ENCODE measurements around the gene NDUFS8.

The NDUFS8 gene

DNA sequence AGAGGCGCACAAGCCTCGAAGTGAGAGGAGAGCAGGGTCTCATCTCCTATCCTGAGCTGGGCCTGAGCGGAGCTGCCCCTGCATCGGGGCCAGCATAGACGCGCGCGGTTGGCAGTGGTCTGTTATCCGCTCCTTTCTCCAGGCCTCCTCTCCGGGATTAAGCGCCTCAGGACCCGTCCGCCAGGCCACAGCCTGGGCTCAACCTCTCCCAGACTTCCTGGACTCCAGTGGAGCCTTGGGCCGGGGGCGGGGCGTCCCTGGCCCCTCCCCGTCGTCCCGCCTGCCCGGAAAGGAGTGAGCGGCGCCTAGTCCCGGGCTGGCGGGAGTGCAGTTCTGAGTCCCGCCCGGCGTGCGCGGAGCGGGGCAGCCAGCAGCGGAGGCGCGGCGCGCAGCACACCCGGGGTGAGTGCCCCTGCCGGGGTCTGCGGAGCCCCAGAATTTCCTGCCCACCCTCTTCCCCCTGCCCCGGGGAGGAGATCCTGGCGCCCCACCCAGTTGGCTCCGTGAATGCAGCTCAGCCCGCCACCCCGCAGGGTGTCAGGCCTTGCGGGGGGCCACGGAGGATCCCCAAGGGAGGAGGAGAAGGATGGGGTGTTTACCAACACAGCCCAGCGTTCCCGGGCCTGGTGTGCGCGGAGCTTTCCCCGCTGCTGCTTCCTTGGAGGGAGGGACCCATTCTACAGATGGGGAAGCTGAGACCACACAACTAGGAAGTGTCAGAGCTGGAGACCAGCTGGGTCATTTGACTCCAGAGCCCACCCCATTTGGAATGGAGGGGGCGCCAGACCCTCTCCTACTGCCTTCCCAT is 8.4 kb downstream of the NDUFS8 start, which contains the start of gene TCIRG1:
Gene TCIRG1, plus strand, starts transcription at position 308 of the 808 bp plus-strand sequence. CDS start 2,247 bp downstream, outside the sequence.
- peak; percentile 81 to 92 for DNase-seq (ENCODE audit: low read depth in 1 of 2, low spot score in 1 of 2)
- Histone ChIP-seq H3K27me3 (ENCODE audit: insufficient read depth, poor library complexity, severe bottlenecking) (no peaks in the 10 kb centered on the region), H3K4me3 (replicated peaks; ENCODE audit: insufficient read depth, low read length) (peak within 1 kb of the TSS; percentile 97), H3K27ac (replicated peaks) (peak within 1 kb of the TSS; percentile 81)
- TF ChIP-seq POLR2AphosphoS5 (IDR thresholded peaks at IDR 0.05; ENCODE audit: low read depth) (peak; percentile 62; the same call in 1 of the 2 replicates), REST (IDR thresholded peaks at IDR 0.05; ENCODE audit: insufficient replicate concordance, low read depth) (no peak), SPI1 (IDR thresholded peaks at IDR 0.05; ENCODE audit: borderline replicate concordance, low read depth) (no peak), GABPA (IDR thresholded peaks at IDR 0.05; ENCODE audit: low read depth) (no peak)
- TF ChIP-seq, protein P1, sequence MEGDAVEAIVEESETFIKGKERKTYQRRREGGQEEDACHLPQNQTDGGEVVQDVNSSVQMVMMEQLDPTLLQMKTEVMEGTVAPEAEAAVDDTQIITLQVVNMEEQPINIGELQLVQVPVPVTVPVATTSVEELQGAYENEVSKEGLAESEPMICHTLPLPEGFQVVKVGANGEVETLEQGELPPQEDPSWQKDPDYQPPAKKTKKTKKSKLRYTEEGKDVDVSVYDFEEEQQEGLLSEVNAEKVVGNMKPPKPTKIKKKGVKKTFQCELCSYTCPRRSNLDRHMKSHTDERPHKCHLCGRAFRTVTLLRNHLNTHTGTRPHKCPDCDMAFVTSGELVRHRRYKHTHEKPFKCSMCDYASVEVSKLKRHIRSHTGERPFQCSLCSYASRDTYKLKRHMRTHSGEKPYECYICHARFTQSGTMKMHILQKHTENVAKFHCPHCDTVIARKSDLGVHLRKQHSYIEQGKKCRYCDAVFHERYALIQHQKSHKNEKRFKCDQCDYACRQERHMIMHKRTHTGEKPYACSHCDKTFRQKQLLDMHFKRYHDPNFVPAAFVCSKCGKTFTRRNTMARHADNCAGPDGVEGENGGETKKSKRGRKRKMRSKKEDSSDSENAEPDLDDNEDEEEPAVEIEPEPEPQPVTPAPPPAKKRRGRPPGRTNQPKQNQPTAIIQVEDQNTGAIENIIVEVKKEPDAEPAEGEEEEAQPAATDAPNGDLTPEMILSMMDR (IDR thresholded peaks at IDR 0.05; ENCODE audit: insufficient read depth, low read length) = no peak

- DNase-seq (ENCODE audit: low read depth in 1 of 2, low spot score in 1 of 2) = no peak
- H3K27me3 ChIP-seq (ENCODE audit: insufficient read depth, poor library complexity, severe bottlenecking) = no peaks in the 10 kb centered on the region
- H3K4me3 ChIP-seq (replicated peaks; ENCODE audit: insufficient read depth, low read length) = peak overlapping the region; percentile 97
- H3K27ac ChIP-seq (replicated peaks) = peak overlapping the region; percentile 81
- TF ChIP-seq REST (IDR thresholded peaks at IDR 0.05; ENCODE audit: insufficient replicate concordance, low read depth) (no peak), GABPA (IDR thresholded peaks at IDR 0.05; ENCODE audit: low read depth) (no peak), POLR2AphosphoS5 (IDR thresholded peaks at IDR 0.05; ENCODE audit: low read depth) (no peak), SPI1 (IDR thresholded peaks at IDR 0.05; ENCODE audit: borderline replicate concordance, low read depth) (no peak)
- TF ChIP-seq, protein P1 (IDR thresholded peaks at IDR 0.05; ENCODE audit: insufficient read depth, low read length) = no peak
These were observed 9.1 kb downstream of the NDUFS8 start for GRCh38 chr11:68039526-68040086.

- peak; percentile 80 to 88 for DNase-seq (ENCODE audit: low read depth in 1 of 2, low spot score in 1 of 2)
- TF ChIP-seq POLR2AphosphoS5 (IDR thresholded peaks at IDR 0.05; ENCODE audit: low read depth) (peak; percentile 53; the same call in 1 of the 2 replicates), SPI1 (IDR thresholded peaks at IDR 0.05; ENCODE audit: borderline replicate concordance, low read depth) (peak; percentile 96), REST (IDR thresholded peaks at IDR 0.05; ENCODE audit: insufficient replicate concordance, low read depth) (no peak)
- Histone ChIP-seq H3K27me3 (ENCODE audit: insufficient read depth, poor library complexity, severe bottlenecking) (no peaks in the 10 kb centered on the region), H3K27ac (replicated peaks) (peak overlapping the region; percentile 81), H3K4me3 (replicated peaks; ENCODE audit: insufficient read depth, low read length) (peak overlapping the region; percentile 97)
These were observed 9.8 kb downstream of the NDUFS8 start for GRCh38 chr11:68040101-68040956.

All from HL-60 (cell line).